H1 (cell line): ENCODE measurements around the gene DCAF7. TPM values are rescaled to one million over a fixed set of nuclear protein-coding genes. Genes with fewer than 3 reads are reported as not detected.

Experiments
- CTCF ChIA-PET: fragments of 300-600 bp; sonication (Branson Sonifier 250); formaldehyde crosslinking; loops from one replicate; lab custom pipeline; 2021; ENCODE audit not compliant: partially characterized antibody; lab: Charles Lee
- POLR2A ChIA-PET: fragments of 300-600 bp; sonication (Branson Sonifier 250); formaldehyde crosslinking; loops from one replicate; lab custom pipeline; 2021; ENCODE audit warnings: inconsistent platforms; ENCODE audit not compliant: partially characterized antibody; lab: Charles Lee
- DNase-seq, 2 experiments: peaks; one replicate each; pipeline versions ENCODE4 v3.0.0 to v3.0.0-alpha.2; 2010 to 2022; ENCODE audit warnings: low spot score in 2 of 2, low read depth in 1 of 2, mixed read lengths in 1 of 2
- FAIRE-seq: peaks from 2 replicates; lab custom pipeline; 2011; peaks lifted over from hg19 to GRCh38; lab: Jason Lieb, UNC
- H2AFZ ChIP-seq: 2 replicates; pipeline ENCODE4 v1.8.1; 2012; ENCODE audit warnings: low read length, inconsistent platforms
- H2AK5ac ChIP-seq: 2 replicates; pipeline ENCODE4 v1.6.1; 2013; ENCODE audit warnings: low read depth, low read length
- H2BK120ac ChIP-seq: replicated peaks from 2 replicates; pipeline ENCODE3; 2013; ENCODE audit warnings: low read depth, low read length, inconsistent platforms
- H2BK12ac ChIP-seq: 2 replicates; pipeline ENCODE4 v1.6.1; 2013; ENCODE audit warnings: low read depth, low read length
- H2BK15ac ChIP-seq: 2 replicates; pipeline ENCODE4 v1.6.1; 2013; ENCODE audit warnings: low read length
- H2BK20ac ChIP-seq: 2 replicates; pipeline ENCODE4 v1.6.1; 2013; ENCODE audit warnings: low read length
- H2BK5ac ChIP-seq: 2 replicates; pipeline ENCODE4 v1.6.1; 2013; ENCODE audit warnings: low read depth, low read length
- H3K14ac ChIP-seq: 2 replicates; pipeline ENCODE4 v1.6.1; 2013; ENCODE audit warnings: inconsistent platforms; ENCODE audit not compliant: insufficient read length
- H3K18ac ChIP-seq: 2 replicates; pipeline ENCODE4 v1.6.1; 2013; ENCODE audit warnings: low read length; ENCODE audit errors: extremely low read depth
- H3K23ac ChIP-seq: 2 replicates; pipeline ENCODE4 v1.6.1; 2013; ENCODE audit warnings: inconsistent platforms; ENCODE audit not compliant: insufficient read length
- H3K23me2 ChIP-seq: 2 replicates; pipeline ENCODE4 v1.6.1; 2013; ENCODE audit warnings: low read depth, low read length
- H3K27ac ChIP-seq: 2 replicates; pipeline ENCODE4 v1.6.1; 2011; ENCODE audit warnings: low read depth, low read length, inconsistent platforms
- H3K27me3 ChIP-seq, 4 experiments: replicated peaks in 1 of 4; 1 replicate in 1 of 4; 2 replicates in 3 of 4; pipeline versions ENCODE4 v1.6.1 to v1.8.1; 2011 to 2013; ENCODE audit warnings: low read length in 3 of 4, mild to moderate bottlenecking in 3 of 4, inconsistent platforms in 2 of 4, mixed read lengths in 2 of 4, moderate library complexity in 1 of 4; ENCODE audit not compliant: control insufficient read depth in 3 of 4, insufficient read depth in 3 of 4; ENCODE audit errors: extremely low read depth in 1 of 4
- H3K36me3 ChIP-seq, 4 experiments: 2 replicates each; pipeline versions ENCODE4 v1.6.1 to v1.8.1; 2011 to 2013; ENCODE audit warnings: mild to moderate bottlenecking in 4 of 4, low read length in 3 of 4, moderate library complexity in 2 of 4, control low read depth in 1 of 4, inconsistent platforms in 1 of 4; ENCODE audit not compliant: insufficient read depth in 4 of 4, control insufficient read depth in 2 of 4
- H3K4ac ChIP-seq: replicated peaks from 2 replicates; pipeline ENCODE3; 2013; ENCODE audit warnings: low read length, low read depth, mixed read lengths, inconsistent platforms; ENCODE audit not compliant: insufficient read length
- H3K4me1 ChIP-seq, 4 experiments: replicated peaks in 1 of 4; 1 replicate in 1 of 4; 2 replicates in 3 of 4; pipeline versions ENCODE4 v1.6.1 to v1.8.1; 2011 to 2013; ENCODE audit warnings: low read length in 3 of 4, inconsistent platforms in 2 of 4, mixed read lengths in 1 of 4; ENCODE audit not compliant: insufficient read depth in 4 of 4, control insufficient read depth in 3 of 4
- H3K4me2 ChIP-seq, 2 experiments: 2 replicates each; pipeline versions ENCODE4 v1.6.1 to v1.8.1; 2011 to 2013; ENCODE audit warnings: low read depth in 2 of 2, low read length in 2 of 2, control low read depth in 1 of 2, inconsistent platforms in 1 of 2, mild to moderate bottlenecking in 1 of 2; ENCODE audit not compliant: insufficient read depth in 1 of 2
- H3K4me3 ChIP-seq, 4 experiments: fragments of 200-600, 300-600 bp in 1 of 4; sonication (generic), shearing (Covaris generic), sonication (Bioruptor Twin) in 1 of 4; 2 replicates each; pipeline versions ENCODE4 v1.5.1 to v1.8.1; 2011 to 2016; ENCODE audit warnings: low read length in 4 of 4, low read depth in 3 of 4, control low read depth in 2 of 4, inconsistent platforms in 2 of 4, mild to moderate bottlenecking in 2 of 4, mixed read lengths in 1 of 4, moderate library complexity in 1 of 4; ENCODE audit not compliant: insufficient read depth in 2 of 4; ENCODE audit errors: extremely low read depth in 1 of 4
- H3K56ac ChIP-seq: replicated peaks from 2 replicates; pipeline ENCODE3; 2013; ENCODE audit warnings: low read depth, mild to moderate bottlenecking, mixed read lengths, low read length, inconsistent platforms; ENCODE audit not compliant: insufficient read length
- H3K79me1 ChIP-seq: 2 replicates; pipeline ENCODE4 v1.6.1; 2013; ENCODE audit warnings: low read depth, low read length, control low read depth
- H3K79me2 ChIP-seq, 2 experiments: 2 replicates each; pipeline versions ENCODE4 v1.6.1 to v1.8.1; 2012 to 2013; ENCODE audit warnings: low read length in 2 of 2, mild to moderate bottlenecking in 2 of 2, inconsistent platforms in 1 of 2; ENCODE audit not compliant: insufficient read depth in 2 of 2, control insufficient read depth in 1 of 2
- H3K9ac ChIP-seq, 4 experiments: replicated peaks in 1 of 4; 1 replicate in 1 of 4; 2 replicates in 3 of 4; pipeline versions ENCODE4 v1.6.1 to v1.8.1; 2011 to 2013; ENCODE audit warnings: low read depth in 3 of 4, low read length in 3 of 4, control low read depth in 2 of 4, mild to moderate bottlenecking in 2 of 4, moderate library complexity in 2 of 4, inconsistent platforms in 1 of 4; ENCODE audit errors: extremely low read depth in 1 of 4
- H3K9me3 ChIP-seq, 2 experiments: 2 replicates each; pipeline versions ENCODE4 v1.6.1 to v1.8.1; 2012 to 2013; ENCODE audit warnings: mild to moderate bottlenecking in 2 of 2, moderate library complexity in 2 of 2, control low read depth in 1 of 2, inconsistent platforms in 1 of 2, low read depth in 1 of 2, low read length in 1 of 2, mixed read lengths in 1 of 2; ENCODE audit not compliant: insufficient read depth in 2 of 2
- H4K20me1 ChIP-seq, 2 experiments: replicated peaks in 1 of 2; 2 replicates each; pipeline versions ENCODE3 to v1.8.1; 2011 to 2013; ENCODE audit warnings: inconsistent platforms in 2 of 2, low read length in 2 of 2, mild to moderate bottlenecking in 1 of 2; ENCODE audit not compliant: insufficient read depth in 2 of 2, control insufficient read depth in 1 of 2
- H4K5ac ChIP-seq: 2 replicates; pipeline ENCODE4 v1.6.1; 2013; ENCODE audit warnings: low read length, low read depth, mixed read lengths, inconsistent platforms; ENCODE audit not compliant: insufficient read length
- H4K8ac ChIP-seq: 2 replicates; pipeline ENCODE4 v1.8.0; 2013; ENCODE audit warnings: mild to moderate bottlenecking, moderate library complexity, low read length, inconsistent platforms; ENCODE audit not compliant: insufficient read depth; ENCODE audit errors: extremely low read depth
- H4K91ac ChIP-seq: replicated peaks from 2 replicates; pipeline ENCODE3; 2013; ENCODE audit warnings: low read length, mixed read lengths, inconsistent platforms; ENCODE audit not compliant: insufficient read length
- BRCA1 ChIP-seq: IDR thresholded peaks from 2 replicates; pipeline ENCODE4 v1.6.1; 2012; ENCODE audit warnings: low read depth, low read length, improper control_type of control experiment
- CBX5 ChIP-seq: fragments of 300-800, 300-1000 bp; sonication (generic); IDR thresholded peaks from 2 replicates; pipeline ENCODE4 v1.7.1; 2016; ENCODE audit warnings: antibody characterized with exemption, low read length, low read depth
- CREB1 ChIP-seq: IDR thresholded peaks from 2 replicates; pipeline ENCODE4 v1.6.1; 2012; ENCODE audit warnings: inconsistent platforms
- CTBP2 ChIP-seq: IDR thresholded peaks from 2 replicates; pipeline ENCODE4 v1.7.0; 2011; ENCODE audit warnings: borderline replicate concordance, mild to moderate bottlenecking, moderate library complexity, mixed read lengths, low read length; ENCODE audit not compliant: insufficient read depth, insufficient read length
- FOSL1 ChIP-seq: IDR thresholded peaks from 2 replicates; pipeline ENCODE4 v1.6.1; 2011; ENCODE audit warnings: mild to moderate bottlenecking, low read depth, low read length, moderate library complexity; ENCODE audit not compliant: insufficient read depth
- GABPA ChIP-seq: IDR thresholded peaks from 2 replicates; pipeline ENCODE4 v1.6.1; 2011; ENCODE audit warnings: mild to moderate bottlenecking, low read length, moderate library complexity, borderline replicate concordance; ENCODE audit not compliant: insufficient read depth
- HDAC2 ChIP-seq, 2 experiments: fragments of 300-600 bp in 1 of 2; sonication (generic) in 1 of 2; IDR thresholded peaks; 2 replicates each; pipeline ENCODE4 v1.6.1; 2011 to 2012; ENCODE audit warnings: low read depth in 2 of 2, low read length in 2 of 2, mild to moderate bottlenecking in 2 of 2, moderate library complexity in 2 of 2, borderline replicate concordance in 1 of 2, inconsistent platforms in 1 of 2
- HDAC6 ChIP-seq: IDR thresholded peaks from one replicate; pipeline ENCODE4 v1.7.1; 2012; ENCODE audit warnings: low read depth, mild to moderate bottlenecking, inconsistent platforms, low read length, moderate library complexity
- KDM1A ChIP-seq: fragments of 200-600, 300-600 bp; sonication (generic); IDR thresholded peaks from 2 replicates; pipeline ENCODE4 v1.7.1; 2016; ENCODE audit warnings: mild to moderate bottlenecking, low read length, borderline replicate concordance
- KDM4A ChIP-seq: IDR thresholded peaks from one replicate; pipeline ENCODE4 v1.7.1; 2012; ENCODE audit warnings: low read depth, mild to moderate bottlenecking, moderate library complexity, low read length, inconsistent platforms; ENCODE audit not compliant: severe bottlenecking
- PHF8 ChIP-seq: fragments of 200-600 bp; sonication (generic); conservative IDR thresholded peaks from 2 replicates; pipeline ENCODE4 v1.7.1; 2012; ENCODE audit warnings: low read depth, mild to moderate bottlenecking, inconsistent platforms, low read length, moderate library complexity
- POU5F1 ChIP-seq: IDR thresholded peaks from 2 replicates; pipeline ENCODE4 v1.6.1; 2011; ENCODE audit warnings: low read depth, mild to moderate bottlenecking, low read length, moderate library complexity
- TEAD4 ChIP-seq: IDR thresholded peaks from 2 replicates; pipeline ENCODE4 v1.6.1; 2012; ENCODE audit warnings: low read depth, low read length, inconsistent platforms, mixed read lengths
- WGBS, 2 experiments: shearing (Covaris generic) in 1 of 2; methylation state at CpG; one replicate each; pipeline versions ENCODE4 v1.1.6 to v1.1.7; 2013 to 2015; ENCODE audit warnings: low lambda C conversion rate in 2 of 2, mixed read lengths in 2 of 2, inconsistent platforms in 1 of 2, low coverage in 1 of 2, missing lambda C conversion rate in 1 of 2; ENCODE audit not compliant: insufficient replicate concordance in 2 of 2, insufficient coverage in 1 of 2, insufficient read length in 1 of 2; ENCODE audit errors: extremely low coverage in 1 of 2, missing lambda C conversion rate in 1 of 2; 5-methylcytosine and 5-hydroxymethylcytosine counted together
- polyA plus RNA-seq, 7 experiments: library from polyadenylated mRNA; depleted of rRNA in 3 of 7; stranded (reverse) in 5 of 7; unstranded in 2 of 7; fragments of >200 nt in 5 of 7; fragments of 200-250 nt in 2 of 7; gene quantifications; 1 replicate in 5 of 7; 2 replicates in 1 of 7; 4 replicates in 1 of 7; pipeline versions ENCODE4 v1.2.1 to v1.2.3, GENCODE V29; 2011 to 2013; ENCODE audit warnings: missing spikeins in 2 of 7, mixed read lengths in 2 of 7
- total RNA-seq: library from RNA; stranded (reverse); fragmentation: NEBNext Ultra II Directional; extraction: Animal tissue kit (Norgen Biotek cat#: 25700); gene quantifications from 2 replicates; pipeline ENCODE4 v1.2.1, GENCODE V29; 2021

Gene DCAF7
- total and polyA plus RNA-seq, 2 of the 8 experiments (the other 6 are each of a cell fraction or from before 2014, with no cell fraction given), result 74.9 to 94.1 TPM

GRCh38 chr17:63517825-63518534 is 32.3 kb upstream of the DCAF7 start:
- no peaks in the 10 kb centered on the region for H3K36me3 ChIP-seq
- no peak overlapping the region for H3K14ac ChIP-seq
- no peak overlapping the region for H2BK12ac ChIP-seq
- no peak overlapping the region for H2AK5ac ChIP-seq
- no peak overlapping the region for H3K23ac ChIP-seq
- H2AFZ ChIP-seq, result no peak overlapping the region
- H4K8ac ChIP-seq, result no peak overlapping the region
- no peaks in the 10 kb centered on the region for H3K27me3 ChIP-seq
- FAIRE-seq (no peak), DNase-seq (no peak)
- H3K79me2 ChIP-seq, result no peaks in the 10 kb centered on the region
- H4K20me1 ChIP-seq, result no peaks in the 10 kb centered on the region
- H2BK120ac ChIP-seq, result no peak overlapping the region
- H3K27ac ChIP-seq, result no peak overlapping the region
- H3K18ac ChIP-seq, result no peak overlapping the region
- no peak overlapping the region for H3K9ac ChIP-seq
- no peak overlapping the region for H3K4ac ChIP-seq
- no peaks in the 10 kb centered on the region for H3K9me3 ChIP-seq
- no peak overlapping the region for H2BK20ac ChIP-seq
- ChIA-PET CTCF (interaction anchor here (0.6 to 1.5 kb wide), 2 partner anchors 33 to 56 kb away, joined by 3 read pairs; no protein-coding TSS in a partner anchor), POLR2A (no interaction called here)
- H3K79me1 ChIP-seq, result no peaks in the 10 kb centered on the region
- H3K23me2 ChIP-seq, result no peaks in the 10 kb centered on the region
- no peak overlapping the region for H4K5ac ChIP-seq
- H4K91ac ChIP-seq, result no peak overlapping the region
- H3K4me2 ChIP-seq, result no peak overlapping the region
- H2BK15ac ChIP-seq, result no peak overlapping the region
- H3K4me3 ChIP-seq, result no peak overlapping the region
- peaks cover 2 to 8% (median 6%) of the 10 kb centered on the region in 4 experiments; a peak in 5 of 7 replicates for H3K4me1 ChIP-seq
- no peak overlapping the region for H3K56ac ChIP-seq
- no peak overlapping the region for H2BK5ac ChIP-seq
- 77% methylated on average over 8 of the region's 8 CpGs; no CpG with 5 or more reads in 1 of the 2 experiments for WGBS, 2 experiments
- no peak for TF ChIP-seq HDAC6
- no peak for TF ChIP-seq CREB1
- no peak for TF ChIP-seq KDM1A
- no peak for TF ChIP-seq KDM4A
- no peak for TF ChIP-seq HDAC2 (IDR thresholded peaks at IDR 0.05; ENCODE audit: borderline replicate concordance in 1 of 2, low read depth in 2 of 2, low read length in 2 of 2)
- no peak for TF ChIP-seq PHF8
- no peak for TF ChIP-seq CBX5
- TF ChIP-seq FOSL1, result no peak
- TF ChIP-seq GABPA, result no peak
- no peak for TF ChIP-seq BRCA1
- no peak for TF ChIP-seq CTBP2
- TF ChIP-seq TEAD4, result no peak
- TF ChIP-seq POU5F1, result no peak
